GM12801 (cell line): ENCODE measurements around the gene HEBP1.

Source experiments
- TF ChIP-seq, protein P1 (sequence below): IDR thresholded peaks from one replicate; pipeline ENCODE4 v1.5.1; 2011; ENCODE audit warnings: control low read depth; ENCODE audit not compliant: insufficient read length; ENCODE audit errors: extremely low read depth

The HEBP1 gene

DNA sequence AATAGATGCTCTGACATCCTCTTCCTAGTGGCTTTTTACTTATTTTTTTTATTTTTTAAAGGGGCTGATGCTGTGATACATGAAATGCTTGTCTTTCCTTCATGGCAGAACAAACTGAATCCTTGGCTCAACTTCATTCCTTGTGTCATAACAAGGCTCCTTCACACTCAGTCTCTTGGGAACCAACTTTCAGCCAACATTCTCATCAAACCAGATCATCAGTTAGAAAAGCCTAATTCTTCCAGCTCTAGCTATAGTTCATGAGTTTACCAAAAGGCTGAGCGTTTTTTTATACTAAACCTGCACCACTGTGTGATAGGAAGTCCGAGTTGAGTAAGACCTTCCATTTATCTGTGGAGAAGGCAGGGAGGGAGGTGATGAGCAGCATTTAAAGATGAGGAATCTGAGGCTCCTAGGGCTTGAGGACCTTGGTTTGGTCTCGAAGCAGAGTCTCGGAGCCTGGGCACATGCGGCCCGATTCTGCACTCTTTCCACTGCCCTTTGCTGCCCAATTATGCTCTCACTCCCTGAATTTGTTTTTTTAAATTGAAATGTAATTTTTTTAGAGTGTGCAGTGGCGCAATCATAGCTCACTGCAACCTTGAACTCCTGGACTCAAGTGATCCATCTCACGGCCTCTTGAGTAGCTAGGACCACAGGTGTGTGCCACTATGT is 56.3 kb downstream of the HEBP1 start:
- TF ChIP-seq, protein P1, sequence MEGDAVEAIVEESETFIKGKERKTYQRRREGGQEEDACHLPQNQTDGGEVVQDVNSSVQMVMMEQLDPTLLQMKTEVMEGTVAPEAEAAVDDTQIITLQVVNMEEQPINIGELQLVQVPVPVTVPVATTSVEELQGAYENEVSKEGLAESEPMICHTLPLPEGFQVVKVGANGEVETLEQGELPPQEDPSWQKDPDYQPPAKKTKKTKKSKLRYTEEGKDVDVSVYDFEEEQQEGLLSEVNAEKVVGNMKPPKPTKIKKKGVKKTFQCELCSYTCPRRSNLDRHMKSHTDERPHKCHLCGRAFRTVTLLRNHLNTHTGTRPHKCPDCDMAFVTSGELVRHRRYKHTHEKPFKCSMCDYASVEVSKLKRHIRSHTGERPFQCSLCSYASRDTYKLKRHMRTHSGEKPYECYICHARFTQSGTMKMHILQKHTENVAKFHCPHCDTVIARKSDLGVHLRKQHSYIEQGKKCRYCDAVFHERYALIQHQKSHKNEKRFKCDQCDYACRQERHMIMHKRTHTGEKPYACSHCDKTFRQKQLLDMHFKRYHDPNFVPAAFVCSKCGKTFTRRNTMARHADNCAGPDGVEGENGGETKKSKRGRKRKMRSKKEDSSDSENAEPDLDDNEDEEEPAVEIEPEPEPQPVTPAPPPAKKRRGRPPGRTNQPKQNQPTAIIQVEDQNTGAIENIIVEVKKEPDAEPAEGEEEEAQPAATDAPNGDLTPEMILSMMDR: no peak

DNA sequence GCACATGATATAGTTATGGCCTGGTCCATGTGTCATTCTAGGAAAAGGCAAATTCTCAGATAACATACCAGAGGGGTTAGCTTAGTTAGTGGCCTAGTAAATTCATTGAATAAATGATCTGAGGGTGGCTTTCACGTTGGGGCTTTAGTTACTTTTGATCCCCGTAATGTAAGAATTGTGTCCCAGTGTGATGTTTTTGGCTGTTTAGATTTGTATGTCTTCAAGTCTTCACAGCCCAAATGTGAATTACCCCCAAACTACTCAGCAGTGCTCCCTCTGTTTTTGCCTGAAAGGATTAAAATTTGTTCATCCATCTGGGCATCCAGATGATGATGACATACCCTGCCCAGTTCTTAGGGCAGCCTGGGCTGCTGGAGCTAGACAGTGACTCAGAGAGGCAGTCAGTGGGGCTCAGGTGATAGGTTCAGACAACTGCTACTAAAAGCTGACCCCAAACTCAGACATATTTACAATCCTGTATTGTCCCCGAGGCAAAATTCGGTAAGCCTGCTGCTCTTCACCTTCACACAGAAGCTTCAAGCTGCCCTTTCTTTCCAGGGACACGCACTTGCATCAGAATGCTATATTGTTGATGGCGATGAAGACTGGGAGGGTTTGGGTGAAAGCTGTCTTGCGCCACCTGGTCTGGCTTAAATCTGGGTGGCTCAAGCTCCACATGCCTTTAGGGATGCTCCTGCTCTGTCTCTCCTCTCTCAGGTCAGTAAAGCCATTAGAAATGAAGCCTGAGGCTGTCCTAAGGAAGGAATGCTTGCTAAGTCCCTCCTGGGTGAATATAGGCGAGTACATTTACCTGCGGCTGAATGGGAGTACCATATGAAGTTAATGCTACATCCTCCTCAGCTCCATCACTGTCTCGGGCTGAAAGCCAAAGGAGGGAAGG is 58.4 kb downstream of the HEBP1 start:
- TF ChIP-seq, protein P1: no peak

DNA sequence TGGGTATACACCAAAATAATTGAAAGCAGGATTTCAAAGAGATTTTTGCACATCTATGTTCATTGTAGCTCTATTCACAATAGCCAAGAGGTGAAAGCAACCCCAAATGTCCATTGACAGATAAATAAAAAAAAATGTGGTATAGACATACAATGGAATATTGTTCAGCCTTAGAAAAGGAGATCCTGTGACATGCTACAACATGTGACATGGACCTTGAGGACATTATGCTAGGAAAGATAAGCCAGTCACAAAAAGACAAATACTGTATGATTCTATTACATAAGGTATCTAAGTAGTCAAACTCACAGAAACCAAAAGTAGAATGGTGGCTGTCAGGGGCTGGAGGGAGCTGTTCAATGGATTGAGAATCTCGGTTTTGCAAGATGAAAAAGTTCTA is 60.2 kb downstream of the HEBP1 start:
- TF ChIP-seq, protein P1: no peak

DNA sequence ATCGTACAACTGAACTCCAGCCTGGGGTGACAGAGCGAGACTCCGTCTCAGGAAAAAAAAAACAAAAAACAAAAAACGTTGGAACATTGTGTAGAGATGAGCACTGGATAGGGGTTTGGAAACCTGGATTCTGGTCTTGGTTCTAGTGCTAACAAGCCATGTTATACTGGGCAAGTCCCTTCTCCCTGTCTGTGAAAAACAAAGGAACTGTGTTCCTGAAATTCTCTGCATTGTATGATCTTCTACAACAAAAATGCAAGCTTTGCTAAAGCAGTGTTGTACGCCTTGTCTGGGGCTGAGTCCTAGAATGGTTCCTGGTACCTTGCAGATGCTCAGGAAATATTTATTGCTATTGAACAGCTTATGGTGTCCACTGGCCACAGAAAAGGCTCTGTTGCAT is 61.5 kb downstream of the HEBP1 start:
- TF ChIP-seq, protein P1: no peak

DNA sequence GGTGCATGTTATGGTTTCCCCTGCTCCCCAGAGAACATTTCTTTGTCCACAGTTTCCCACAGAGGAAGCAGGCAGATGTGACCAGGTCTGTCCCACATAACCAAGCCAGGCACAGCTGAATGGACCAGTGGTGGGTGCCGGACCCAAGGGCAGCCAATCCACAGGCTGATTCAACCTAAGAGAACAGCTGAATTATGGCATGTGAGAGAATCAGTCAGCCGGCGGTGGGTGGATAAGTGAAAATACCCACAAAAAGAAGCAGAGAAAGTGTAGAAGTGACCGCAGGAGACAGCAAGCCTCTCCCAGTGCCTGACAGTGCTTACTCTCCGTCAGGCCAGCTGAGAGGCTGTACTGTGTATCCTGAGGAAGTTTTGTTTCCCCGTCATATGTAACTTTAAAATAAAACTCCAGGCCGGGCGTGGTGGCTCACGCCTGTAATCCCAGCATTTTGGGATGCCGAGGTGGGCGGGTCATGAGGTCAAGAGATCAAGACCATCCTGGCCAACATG is 63.0 kb downstream of the HEBP1 start:
- TF ChIP-seq, protein P1: no peak

DNA sequence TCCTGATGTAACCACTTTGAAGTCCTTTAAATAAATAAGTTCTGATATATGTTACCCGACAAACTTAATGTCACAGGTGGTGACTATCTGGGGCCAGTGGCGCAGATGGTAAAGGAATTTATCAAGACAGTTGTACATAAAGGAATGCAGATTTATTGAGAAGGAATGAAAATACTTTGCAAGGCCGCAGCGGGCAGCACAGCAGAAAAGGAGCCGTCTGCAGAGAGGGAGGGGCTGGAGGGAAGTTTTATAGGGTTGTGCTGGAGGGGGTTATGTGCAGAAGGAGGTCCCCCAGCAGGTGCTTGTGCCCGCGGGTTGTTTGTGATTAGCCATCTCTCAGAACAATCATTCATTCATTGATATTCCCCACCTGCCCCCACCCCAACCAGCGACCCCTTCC is 65.5 kb downstream of the HEBP1 start:
- TF ChIP-seq, protein P1: no peak

DNA sequence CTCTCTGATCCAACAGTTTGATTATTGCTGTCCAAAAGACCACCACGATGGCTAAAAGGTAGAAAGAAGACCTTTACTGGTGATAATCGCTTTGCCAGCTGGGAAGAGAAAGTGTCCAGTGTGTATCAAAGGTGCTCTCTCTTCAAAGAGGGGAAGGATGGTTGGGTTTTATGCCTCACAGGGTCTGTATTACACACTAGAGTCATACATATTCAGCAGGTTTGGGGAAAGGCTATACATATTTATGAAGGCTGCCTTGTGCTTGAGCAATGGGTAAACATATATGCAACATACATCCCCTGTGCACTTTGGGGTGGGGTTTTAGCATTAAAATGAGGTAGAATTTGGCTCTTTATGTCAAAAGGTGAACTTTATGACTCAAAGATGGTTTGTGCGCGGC is 66.3 kb downstream of the HEBP1 start:
- TF ChIP-seq, protein P1: no peak
